ENCODE results near the gene IREB2.

Gene IREB2

GRCh38 chr15:78417754-78418630 is 20.0 kb upstream of the IREB2 start:
- no peak for TF ChIP-seq ZFX (IDR thresholded peaks at IDR 0.05; ENCODE audit: borderline replicate concordance)
- H3K27ac ChIP-seq: no peak overlapping the region

GRCh38 chr15:78418686-78419085 is 19.3 kb upstream of the IREB2 start:
- no peak overlapping the region for H3K27ac ChIP-seq
- TF ChIP-seq ZFX (IDR thresholded peaks at IDR 0.05; ENCODE audit: borderline replicate concordance) (no peak), CTCF (IDR thresholded peaks at IDR 0.05) (no peak)

GRCh38 chr15:78419367-78419766 is 18.6 kb upstream of the IREB2 start:
- TF ChIP-seq ZFX (IDR thresholded peaks at IDR 0.05; ENCODE audit: borderline replicate concordance) (no peak), CTCF (IDR thresholded peaks at IDR 0.05) (no peak)
- no peak overlapping the region for H3K27ac ChIP-seq

- H3K27ac ChIP-seq: no peak overlapping the region
These were observed 17.8 kb upstream of the IREB2 start for GRCh38 chr15:78420220-78420619.

GRCh38 chr15:78420766-78421165 is 17.2 kb upstream of the IREB2 start:
- TF ChIP-seq CTCF (IDR thresholded peaks at IDR 0.05): no peak
- no peak for TF ChIP-seq ZFX (IDR thresholded peaks at IDR 0.05; ENCODE audit: borderline replicate concordance)
- H3K27ac ChIP-seq: no peak overlapping the region

More at GRCh38 chr15:78420220-78420619, 17.8 kb upstream of the IREB2 start:
- TF ChIP-seq ZFX (IDR thresholded peaks at IDR 0.05; ENCODE audit: borderline replicate concordance) (no peak), CTCF (IDR thresholded peaks at IDR 0.05) (no peak)

- H3K27ac ChIP-seq: no peak overlapping the region
- no peak for TF ChIP-seq CTCF (IDR thresholded peaks at IDR 0.05)
- no peak for TF ChIP-seq ZFX (IDR thresholded peaks at IDR 0.05; ENCODE audit: borderline replicate concordance)
These were observed 16.6 kb upstream of the IREB2 start for GRCh38 chr15:78421238-78421965.

GRCh38 chr15:78422571-78423340 is 15.3 kb upstream of the IREB2 start:
- no peak overlapping the region for H3K27ac ChIP-seq
- TF ChIP-seq ZFX (IDR thresholded peaks at IDR 0.05; ENCODE audit: borderline replicate concordance) (no peak), CTCF (IDR thresholded peaks at IDR 0.05) (peak; percentile 95)

All from 22Rv1 (cell line).